Measurements from ENCODE around the gene SHROOM2. TPM values are rescaled to one million over a fixed set of nuclear protein-coding genes. Genes with fewer than 3 reads are reported as not detected.
A peak's percentile ranks its signal among the peaks of the same experiment; 100 is the strongest.

Gene SHROOM2
- total RNA-seq, 1 donor from 2014 or later = 1.8 TPM

DNA sequence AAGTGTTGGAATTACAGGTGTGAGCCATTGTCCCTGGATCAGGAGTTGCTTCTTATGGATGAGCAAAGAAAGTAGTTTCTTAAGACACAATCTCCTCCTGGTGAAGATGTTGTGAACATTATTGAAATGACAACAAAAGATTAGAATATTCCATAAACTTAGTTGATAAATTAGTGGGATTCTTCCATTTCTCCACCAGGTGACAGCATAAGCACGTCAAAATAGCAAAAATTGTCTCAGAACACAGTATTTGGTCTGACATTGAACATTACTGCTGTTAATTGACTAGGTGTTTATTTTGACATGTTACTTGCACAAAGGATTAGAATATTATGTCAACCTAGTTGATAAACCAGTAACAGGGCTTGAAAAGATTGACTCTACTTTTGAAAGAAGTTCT lies 202.5 kb downstream of the SHROOM2 start:
- peak; percentile 10 for DNase-seq (ENCODE audit: low read depth)
- FAIRE-seq = no peak
- no peak overlapping the region for H3K4me3 ChIP-seq (ENCODE audit: low read depth, low read length)
- TF ChIP-seq, protein P1, sequence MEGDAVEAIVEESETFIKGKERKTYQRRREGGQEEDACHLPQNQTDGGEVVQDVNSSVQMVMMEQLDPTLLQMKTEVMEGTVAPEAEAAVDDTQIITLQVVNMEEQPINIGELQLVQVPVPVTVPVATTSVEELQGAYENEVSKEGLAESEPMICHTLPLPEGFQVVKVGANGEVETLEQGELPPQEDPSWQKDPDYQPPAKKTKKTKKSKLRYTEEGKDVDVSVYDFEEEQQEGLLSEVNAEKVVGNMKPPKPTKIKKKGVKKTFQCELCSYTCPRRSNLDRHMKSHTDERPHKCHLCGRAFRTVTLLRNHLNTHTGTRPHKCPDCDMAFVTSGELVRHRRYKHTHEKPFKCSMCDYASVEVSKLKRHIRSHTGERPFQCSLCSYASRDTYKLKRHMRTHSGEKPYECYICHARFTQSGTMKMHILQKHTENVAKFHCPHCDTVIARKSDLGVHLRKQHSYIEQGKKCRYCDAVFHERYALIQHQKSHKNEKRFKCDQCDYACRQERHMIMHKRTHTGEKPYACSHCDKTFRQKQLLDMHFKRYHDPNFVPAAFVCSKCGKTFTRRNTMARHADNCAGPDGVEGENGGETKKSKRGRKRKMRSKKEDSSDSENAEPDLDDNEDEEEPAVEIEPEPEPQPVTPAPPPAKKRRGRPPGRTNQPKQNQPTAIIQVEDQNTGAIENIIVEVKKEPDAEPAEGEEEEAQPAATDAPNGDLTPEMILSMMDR (IDR thresholded peaks at IDR 0.05; ENCODE audit: insufficient read depth, low read length, severe bottlenecking) = peak; percentile 13
- no peaks in the 10 kb centered on the region for H3K36me3 ChIP-seq (ENCODE audit: control insufficient read depth, insufficient read depth, low read length)
- H3K27me3 ChIP-seq (ENCODE audit: control insufficient read depth, insufficient read depth, low read length) = no peaks in the 10 kb centered on the region

DNA sequence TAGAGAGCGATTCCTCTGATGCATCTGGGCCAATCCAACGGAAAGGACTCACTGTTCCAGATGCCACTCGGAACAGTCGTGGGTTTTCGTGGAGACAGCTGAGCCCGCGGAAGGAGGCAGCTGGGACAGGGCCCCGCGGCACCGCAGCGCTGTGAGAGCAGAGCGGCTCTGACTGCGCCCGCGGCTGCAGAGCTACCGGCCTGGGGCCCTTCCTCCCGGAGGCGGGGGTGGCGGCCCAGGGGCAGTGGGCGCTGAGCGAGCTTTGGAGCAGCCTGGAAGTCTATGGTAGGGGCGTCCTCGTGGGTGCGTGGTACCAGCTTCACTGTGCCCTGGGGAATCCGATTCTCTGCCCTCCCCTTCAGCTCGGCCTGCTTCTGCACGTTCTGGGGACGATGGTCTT lies 205.8 kb downstream of the SHROOM2 start:
- no peak for DNase-seq (ENCODE audit: low read depth)
- TF ChIP-seq, protein P1 (IDR thresholded peaks at IDR 0.05; ENCODE audit: insufficient read depth, low read length, severe bottlenecking) = no peak
- H3K36me3 ChIP-seq (ENCODE audit: control insufficient read depth, insufficient read depth, low read length) = no peaks in the 10 kb centered on the region
- no peaks in the 10 kb centered on the region for H3K27me3 ChIP-seq (ENCODE audit: control insufficient read depth, insufficient read depth, low read length)
- H3K4me3 ChIP-seq (ENCODE audit: low read depth, low read length) = no peak overlapping the region
- FAIRE-seq = no peak

DNA sequence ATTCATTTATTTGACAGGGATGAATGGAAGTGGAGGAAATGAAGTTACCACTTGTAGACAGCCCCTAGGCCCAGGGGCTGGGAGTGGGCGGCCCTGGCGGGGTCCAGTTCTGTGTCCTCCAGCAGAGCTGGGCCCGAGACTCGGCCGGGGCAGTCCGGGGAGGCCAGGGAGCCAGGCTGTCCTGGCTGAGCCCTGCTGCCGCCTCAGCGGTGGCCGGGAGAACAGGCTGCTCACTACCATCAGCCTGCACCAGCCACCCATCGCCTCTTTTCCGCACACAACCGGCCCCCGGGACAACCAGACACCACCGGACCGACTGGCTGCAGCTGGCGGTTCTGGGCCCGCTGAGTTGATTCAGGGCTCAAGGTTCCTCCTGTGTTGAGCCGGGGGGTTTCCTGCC lies 206.5 kb downstream of the SHROOM2 start:
- Histone ChIP-seq H3K4me3 (ENCODE audit: low read depth, low read length) (no peak overlapping the region), H3K36me3 (ENCODE audit: control insufficient read depth, insufficient read depth, low read length) (no peaks in the 10 kb centered on the region), H3K27me3 (ENCODE audit: control insufficient read depth, insufficient read depth, low read length) (no peaks in the 10 kb centered on the region)
- FAIRE-seq (no peak), DNase-seq (ENCODE audit: low read depth) (no peak)
- TF ChIP-seq, protein P1 (IDR thresholded peaks at IDR 0.05; ENCODE audit: insufficient read depth, low read length, severe bottlenecking) = no peak

DNA sequence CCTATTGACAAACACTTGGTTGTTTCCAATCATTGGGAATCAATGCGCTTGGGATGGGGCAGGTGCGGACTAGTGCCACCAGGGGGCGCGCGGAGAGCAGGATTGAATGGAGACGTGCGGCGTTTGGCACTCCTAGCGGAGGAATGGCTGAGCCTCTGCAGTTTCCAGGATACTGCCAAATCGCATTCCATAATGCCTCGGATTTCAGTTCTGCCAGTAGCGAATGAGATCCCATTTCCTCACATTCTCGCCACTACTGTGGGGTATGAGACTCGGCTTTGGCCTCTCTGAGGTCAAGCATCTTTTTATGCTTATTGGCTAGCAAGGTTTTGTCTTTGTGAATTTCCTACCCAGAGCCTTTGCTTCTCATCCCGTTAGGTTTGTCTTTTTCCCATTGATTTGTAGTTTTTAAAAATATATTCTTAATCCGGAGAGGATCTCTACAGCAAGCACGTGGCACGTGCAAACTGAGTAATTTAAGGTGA lies 209.7 kb downstream of the SHROOM2 start:
- FAIRE-seq (no peak), DNase-seq (ENCODE audit: low read depth) (peak; percentile 47)
- TF ChIP-seq, protein P1 (IDR thresholded peaks at IDR 0.05; ENCODE audit: insufficient read depth, low read length, severe bottlenecking) = peak; percentile 88
- Histone ChIP-seq H3K27me3 (ENCODE audit: control insufficient read depth, insufficient read depth, low read length) (no peaks in the 10 kb centered on the region), H3K36me3 (ENCODE audit: control insufficient read depth, insufficient read depth, low read length) (no peaks in the 10 kb centered on the region), H3K4me3 (ENCODE audit: low read depth, low read length) (no peak overlapping the region)

DNA sequence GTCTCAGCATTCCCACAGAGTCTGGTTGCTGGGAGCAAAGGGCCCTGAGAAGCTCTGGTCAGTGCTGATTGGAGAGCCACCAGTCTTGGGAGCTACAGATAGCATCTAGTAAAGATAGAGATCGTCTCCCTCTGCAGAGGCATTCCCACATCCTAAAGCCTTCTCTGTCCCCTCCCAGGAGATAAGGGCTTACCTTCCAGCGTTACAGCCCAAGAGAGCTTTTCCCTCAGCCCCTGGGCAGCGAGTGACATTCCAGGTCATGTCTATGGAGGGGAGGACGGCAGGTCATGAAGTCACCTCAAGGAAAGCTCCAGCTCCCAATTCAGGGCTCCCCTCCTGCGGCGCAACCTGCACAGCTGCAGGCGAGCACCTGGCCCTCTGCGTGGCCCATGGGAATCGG lies 210.8 kb downstream of the SHROOM2 start:
- H3K4me3 ChIP-seq (ENCODE audit: low read depth, low read length) = no peak overlapping the region
- H3K36me3 ChIP-seq (ENCODE audit: control insufficient read depth, insufficient read depth, low read length) = no peaks in the 10 kb centered on the region
- FAIRE-seq (no peak), DNase-seq (ENCODE audit: low read depth) (no peak)
- TF ChIP-seq, protein P1 (IDR thresholded peaks at IDR 0.05; ENCODE audit: insufficient read depth, low read length, severe bottlenecking) = no peak
- no peaks in the 10 kb centered on the region for H3K27me3 ChIP-seq (ENCODE audit: control insufficient read depth, insufficient read depth, low read length)

DNA sequence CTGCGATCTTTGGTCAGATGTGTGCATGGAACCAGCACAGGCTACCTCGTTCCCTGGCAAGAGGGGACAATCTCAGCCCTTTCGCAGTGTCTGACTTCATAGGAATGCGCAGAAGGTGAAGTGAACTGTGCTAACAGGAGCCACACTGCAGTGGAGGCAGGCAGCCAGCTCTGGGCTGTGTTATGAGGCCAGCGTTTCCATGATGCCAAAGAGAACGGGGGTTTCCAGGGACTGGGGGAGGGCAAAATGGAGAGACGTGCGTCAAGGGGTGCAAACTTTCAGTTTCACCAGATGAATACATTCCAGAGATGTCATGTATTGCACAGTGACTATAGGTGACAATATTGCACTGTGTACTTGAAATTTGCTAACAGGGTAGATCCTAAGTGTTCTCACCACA lies 211.3 kb downstream of the SHROOM2 start:
- FAIRE-seq = no peak
- TF ChIP-seq, protein P1 (IDR thresholded peaks at IDR 0.05; ENCODE audit: insufficient read depth, low read length, severe bottlenecking) = no peak
- DNase-seq (ENCODE audit: low read depth) = no peak
- Histone ChIP-seq H3K36me3 (ENCODE audit: control insufficient read depth, insufficient read depth, low read length) (no peaks in the 10 kb centered on the region), H3K4me3 (ENCODE audit: low read depth, low read length) (no peak overlapping the region), H3K27me3 (ENCODE audit: control insufficient read depth, insufficient read depth, low read length) (no peaks in the 10 kb centered on the region)
